Epithelial cell of prostate (primary cell): ENCODE data around the gene RNF39.
A peak's percentile ranks its signal among the peaks of the same experiment; 100 is the strongest.

Experiments used
- DNase-seq: peaks from one replicate; pipeline ENCODE4 v3.0.0-alpha.2; 2011; ENCODE audit warnings: low read depth, low spot score
- H3K27ac ChIP-seq: fragments of 450-650 bp; 2 replicates; pipeline ENCODE4 v1.5.1; 2017; ENCODE audit warnings: mild to moderate bottlenecking

Gene RNF39

GRCh38 chr6:30097902-30098768 is 22.6 kb upstream of the RNF39 start:
- H3K27ac ChIP-seq = no peak overlapping the region
- DNase-seq = peak; percentile 14

GRCh38 chr6:30096829-30097228 is 21.3 kb upstream of the RNF39 start:
- no peak overlapping the region for H3K27ac ChIP-seq
- no peak for DNase-seq

GRCh38 chr6:30093951-30094661 is 18.5 kb upstream of the RNF39 start:
- no peak overlapping the region for H3K27ac ChIP-seq
- no peak for DNase-seq

GRCh38 chr6:30092852-30093543 is 17.4 kb upstream of the RNF39 start:
- H3K27ac ChIP-seq = no peak overlapping the region
- DNase-seq = no peak

- DNase-seq = no peak
- peak overlapping the region; percentile 54 for H3K27ac ChIP-seq
Observed at GRCh38 chr6:30091577-30092381, 16.2 kb upstream of the RNF39 start.

GRCh38 chr6:30087876-30088275 is 12.3 kb upstream of the RNF39 start:
- H3K27ac ChIP-seq = no peak overlapping the region
- no peak for DNase-seq

GRCh38 chr6:30077218-30077617 is 1.6 kb upstream of the RNF39 start:
- no peak for DNase-seq
- H3K27ac ChIP-seq = no peak overlapping the region

GRCh38 chr6:30075790-30076732 is 492 bp upstream of the RNF39 start:
- peak overlapping the region; percentile 81 for H3K27ac ChIP-seq
- peak; percentile 80 for DNase-seq

GRCh38 chr6:30074331-30075093 is 1.1 kb downstream of the RNF39 start:
- no peak for DNase-seq
- H3K27ac ChIP-seq = peak overlapping the region; percentile 81

GRCh38 chr6:30073489-30074235 is 1.9 kb downstream of the RNF39 start:
- no peak overlapping the region for H3K27ac ChIP-seq
- DNase-seq = no peak

GRCh38 chr6:30071858-30072257 is 3.7 kb downstream of the RNF39 start:
- DNase-seq = no peak
- no peak overlapping the region for H3K27ac ChIP-seq

GRCh38 chr6:30071081-30071818 is 4.3 kb downstream of the RNF39 start:
- no peak overlapping the region for H3K27ac ChIP-seq
- no peak for DNase-seq

GRCh38 chr6:30067460-30068139 is 8.0 kb downstream of the RNF39 start:
- no peak for DNase-seq

GRCh38 chr6:30066577-30067459 is 8.8 kb downstream of the RNF39 start, which contains the start of gene PPP1R11:
Gene PPP1R11, plus strand, starts transcription at chr6:30067198. Its CDS starts 213 bp downstream, at chr6:30067411.
- peak within 1 kb of the TSS; percentile 79 for H3K27ac ChIP-seq
- DNase-seq = peak; percentile 93

More at GRCh38 chr6:30067460-30068139, 8.0 kb downstream of the RNF39 start:
- H3K27ac ChIP-seq = peak overlapping the region; percentile 79

- H3K27ac ChIP-seq = peak overlapping the region; percentile 79
- no peak for DNase-seq
Observed at GRCh38 chr6:30066082-30066481, 9.5 kb downstream of the RNF39 start.
